Dermis microvascular lymphatic vessel endothelial cell (primary cell): ENCODE results near the gene GLRX2. TPM values are rescaled to one million over a fixed set of nuclear protein-coding genes. Genes with fewer than 3 reads are reported as not detected.
A peak's percentile ranks its signal among the peaks of the same experiment; 100 is the strongest.
"Not testable (repeated sequence)": the region's sequence is repeated elsewhere in the genome, so short reads cannot be mapped to it uniquely, and the experiment has no call there.

ENCODE experiments used
- DNase-seq, 2 donors: peaks; one replicate each; pipeline versions ENCODE4 v3.0.0 to v3.0.0-alpha.2; 2010; ENCODE audit warnings: low read depth in 2 of 2
- total RNA-seq: library from RNA; depleted of rRNA; stranded (reverse); fragments of >200 nt; gene quantifications from 2 replicates; pipeline ENCODE4 v1.2.1, GENCODE V29; 2014

GLRX2 gene
- total RNA-seq, result 2.3 and 8.6 TPM in 2 replicates

DNA sequence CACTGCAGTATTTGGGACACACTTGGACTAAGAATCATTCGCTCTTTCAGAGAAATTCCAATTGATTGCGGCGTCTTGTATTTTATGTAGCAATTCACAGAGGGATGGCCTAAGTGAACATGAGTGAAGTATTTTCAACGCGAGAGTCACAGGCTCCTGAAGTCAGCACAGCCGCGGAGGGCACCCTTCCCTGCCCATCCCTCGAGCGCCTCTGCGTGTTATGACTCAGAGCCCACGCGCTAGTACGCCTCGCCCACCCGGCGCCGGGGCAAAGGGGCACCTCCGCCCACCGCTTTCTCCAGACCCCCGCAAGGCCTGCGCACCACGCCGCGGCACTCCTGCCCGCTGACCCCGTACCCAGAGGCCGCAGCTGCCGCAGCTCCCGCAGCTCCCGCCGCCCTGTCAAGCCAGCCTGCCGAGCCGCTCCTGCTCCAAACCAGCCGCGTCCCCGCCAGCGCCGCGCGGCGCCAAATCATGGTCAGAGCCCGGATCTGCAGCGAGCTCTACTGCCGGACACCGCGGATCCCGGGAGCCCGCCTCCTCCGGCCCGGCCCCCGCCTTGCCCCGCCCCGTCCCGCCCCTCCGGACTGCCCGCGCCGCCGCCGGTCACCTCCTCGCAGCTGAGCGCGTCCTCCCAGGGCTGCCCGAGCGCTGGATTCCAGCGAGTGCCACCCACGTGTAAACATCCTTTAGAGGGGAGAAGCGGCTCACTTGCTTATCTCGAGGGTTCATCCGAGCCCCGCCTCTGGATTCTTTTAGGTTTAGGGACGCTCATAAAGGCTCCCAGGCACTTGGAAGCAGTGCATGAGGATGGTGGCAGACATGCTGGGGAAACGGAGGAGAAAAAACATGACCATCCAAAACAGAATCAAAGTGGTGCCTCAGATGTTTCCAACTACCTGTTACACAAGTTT, at the start of gene GLRX2:
Gene GLRX2 (minus strand): TSS at position 508 of the 914 bp plus-strand sequence. CDS start 32 bp downstream, at position 476.
- peak; percentile 51 to 89 for DNase-seq

DNA sequence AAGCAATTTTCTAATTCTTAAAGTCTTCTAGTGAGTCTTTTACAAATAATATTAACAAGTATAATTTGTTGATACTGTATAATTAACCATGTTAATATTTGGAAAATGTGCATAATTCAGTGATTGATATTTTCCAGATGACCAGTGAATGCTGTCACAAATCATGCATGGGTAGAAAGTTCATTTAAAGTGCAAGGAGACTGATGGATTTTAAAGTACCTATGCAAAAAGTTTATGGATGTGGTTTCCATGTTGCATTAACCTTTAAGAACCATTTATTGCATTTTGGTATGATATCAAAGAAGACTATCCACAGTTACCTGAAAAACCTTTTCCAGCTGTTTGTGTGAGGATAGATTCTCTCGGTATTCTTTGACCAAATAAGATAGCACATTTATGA, 39.8 kb upstream of the GLRX2 start:
- DNase-seq, result no peak

GRCh38 chr1:193144361-193144938, 39.2 kb upstream of the GLRX2 start:
- no peak for DNase-seq

DNA sequence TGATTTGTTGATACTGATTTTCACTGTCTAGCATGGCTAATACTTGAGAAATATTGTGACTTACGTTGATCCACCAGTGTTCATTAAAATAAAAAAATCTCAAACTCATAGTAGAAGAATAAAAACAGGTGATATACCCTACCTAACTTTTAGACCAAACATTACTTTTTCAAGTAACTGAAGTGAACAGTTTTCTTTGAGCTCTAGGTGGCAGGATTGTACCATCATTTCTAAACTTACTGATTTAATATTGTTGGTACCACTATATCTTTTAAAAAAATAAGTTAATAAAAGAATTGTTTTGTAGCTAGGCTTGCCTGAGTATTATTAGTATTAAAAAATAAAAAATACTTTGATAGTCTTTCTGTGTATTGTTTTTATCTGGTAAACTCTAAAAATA, 38.1 kb upstream of the GLRX2 start:
- DNase-seq, result peak; percentile 22 to 39

- DNase-seq, result no peak
Observed at GRCh38 chr1:193142409-193142808, 37.2 kb upstream of the GLRX2 start.

DNA sequence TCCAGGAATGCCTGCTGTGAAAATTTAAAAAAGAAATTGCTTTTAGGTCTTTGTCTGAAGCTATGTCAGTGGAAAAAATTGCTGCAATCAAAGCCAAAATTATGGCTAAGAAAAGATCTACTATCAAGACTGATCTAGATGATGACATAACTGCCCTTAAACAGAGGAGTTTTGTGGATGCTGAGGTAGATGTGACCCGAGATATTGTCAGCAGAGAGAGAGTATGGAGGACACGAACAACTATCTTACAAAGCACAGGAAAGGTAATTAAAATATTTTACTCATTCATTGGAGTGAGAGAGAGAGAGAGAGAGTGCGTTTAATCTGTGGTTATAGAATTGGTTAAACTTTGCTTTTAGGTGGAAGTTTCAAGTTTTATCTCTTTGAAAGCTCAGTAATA, 36.6 kb upstream of the GLRX2 start:
- no peak for DNase-seq

GRCh38 chr1:193140254-193140653, 35.0 kb upstream of the GLRX2 start:
- DNase-seq, result no peak

DNA sequence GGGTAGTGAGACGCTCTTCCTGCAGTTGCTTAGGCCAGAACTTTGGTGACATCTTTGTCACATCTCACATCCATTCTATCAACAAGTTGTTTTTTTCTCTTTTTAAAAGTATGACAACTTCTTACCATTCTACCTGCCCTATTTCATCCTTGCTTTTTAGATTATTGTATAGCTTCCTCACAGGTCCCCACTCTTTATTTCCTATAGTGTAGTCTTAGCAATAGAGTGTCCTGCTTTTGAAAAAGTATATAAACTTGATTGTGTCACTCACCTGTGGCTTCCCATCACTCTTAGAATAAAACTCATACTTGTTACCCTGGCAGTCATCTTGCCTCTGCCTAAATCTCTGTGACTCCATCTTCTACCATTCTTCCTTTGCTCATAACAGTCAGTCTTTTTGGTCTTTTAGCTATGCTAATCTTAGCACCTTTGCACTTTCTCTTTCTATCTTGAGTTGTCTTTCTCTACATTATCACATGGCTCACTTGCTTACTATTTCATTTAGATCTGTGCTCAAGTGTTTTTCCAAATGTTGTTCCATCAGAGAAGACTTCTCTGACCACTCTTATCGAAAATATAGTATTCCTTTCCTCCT, 26.1 kb upstream of the GLRX2 start:
- DNase-seq, result no peak

GRCh38 chr1:193125369-193125768, 20.2 kb upstream of the GLRX2 start:
- DNase-seq, result no peak

GRCh38 chr1:193123751-193124150, 18.5 kb upstream of the GLRX2 start:
- DNase-seq, result no peak

DNA sequence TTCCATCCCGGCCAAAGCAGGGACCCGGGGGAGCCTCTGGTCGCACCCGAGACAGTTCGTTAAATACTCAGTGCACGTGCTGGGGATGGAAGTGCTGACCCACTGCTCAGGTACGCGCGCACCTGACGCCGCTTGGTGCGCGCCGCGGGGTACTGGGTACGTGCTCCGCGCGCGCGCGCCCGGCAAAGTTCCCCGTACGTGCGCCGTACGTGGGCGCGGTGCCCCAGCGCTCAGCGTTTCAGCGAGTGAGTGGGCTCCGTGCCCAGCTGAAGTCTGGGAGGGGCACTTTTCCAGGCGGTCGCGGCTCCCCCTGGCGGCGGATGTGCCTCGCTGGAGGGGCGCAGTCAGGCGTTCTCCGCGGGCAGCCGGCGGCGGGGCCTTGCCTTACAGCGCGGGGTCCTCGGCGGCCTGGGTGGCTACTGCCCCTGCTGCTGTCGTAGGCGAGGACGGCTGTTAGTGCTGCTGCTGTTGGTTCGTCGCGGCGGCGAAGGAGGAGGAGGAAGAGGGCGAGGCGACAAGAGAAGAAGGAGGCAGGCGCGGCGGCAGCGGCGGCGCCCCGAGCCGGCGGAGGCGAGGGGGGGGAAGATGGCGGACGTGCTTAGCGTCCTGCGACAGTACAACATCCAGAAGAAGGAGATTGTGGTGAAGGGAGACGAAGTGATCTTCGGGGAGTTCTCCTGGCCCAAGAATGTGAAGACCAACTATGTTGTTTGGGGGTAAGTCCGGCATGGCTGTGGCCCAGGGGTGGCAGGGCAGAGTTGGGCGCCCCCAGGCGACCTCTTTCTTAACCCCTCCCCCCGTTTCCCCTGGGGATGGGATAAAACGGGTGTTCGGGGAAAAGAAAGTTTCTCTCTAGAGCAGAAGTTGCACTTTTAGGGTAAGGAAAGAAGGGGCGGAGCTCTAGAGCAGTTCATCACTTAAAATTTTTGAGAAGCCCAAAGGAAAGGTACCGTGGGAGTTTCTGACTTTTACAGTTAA, 16.7 kb upstream of the GLRX2 start, which contains the start of gene CDC73:
Gene CDC73 (plus strand): TSS at position 416 of the 978 bp plus-strand sequence. CDS start 170 bp downstream, at position 586.
- peak; percentile 88 to 98 for DNase-seq

- no peak for DNase-seq
Observed at GRCh38 chr1:193120604-193121166, 15.5 kb upstream of the GLRX2 start.

DNA sequence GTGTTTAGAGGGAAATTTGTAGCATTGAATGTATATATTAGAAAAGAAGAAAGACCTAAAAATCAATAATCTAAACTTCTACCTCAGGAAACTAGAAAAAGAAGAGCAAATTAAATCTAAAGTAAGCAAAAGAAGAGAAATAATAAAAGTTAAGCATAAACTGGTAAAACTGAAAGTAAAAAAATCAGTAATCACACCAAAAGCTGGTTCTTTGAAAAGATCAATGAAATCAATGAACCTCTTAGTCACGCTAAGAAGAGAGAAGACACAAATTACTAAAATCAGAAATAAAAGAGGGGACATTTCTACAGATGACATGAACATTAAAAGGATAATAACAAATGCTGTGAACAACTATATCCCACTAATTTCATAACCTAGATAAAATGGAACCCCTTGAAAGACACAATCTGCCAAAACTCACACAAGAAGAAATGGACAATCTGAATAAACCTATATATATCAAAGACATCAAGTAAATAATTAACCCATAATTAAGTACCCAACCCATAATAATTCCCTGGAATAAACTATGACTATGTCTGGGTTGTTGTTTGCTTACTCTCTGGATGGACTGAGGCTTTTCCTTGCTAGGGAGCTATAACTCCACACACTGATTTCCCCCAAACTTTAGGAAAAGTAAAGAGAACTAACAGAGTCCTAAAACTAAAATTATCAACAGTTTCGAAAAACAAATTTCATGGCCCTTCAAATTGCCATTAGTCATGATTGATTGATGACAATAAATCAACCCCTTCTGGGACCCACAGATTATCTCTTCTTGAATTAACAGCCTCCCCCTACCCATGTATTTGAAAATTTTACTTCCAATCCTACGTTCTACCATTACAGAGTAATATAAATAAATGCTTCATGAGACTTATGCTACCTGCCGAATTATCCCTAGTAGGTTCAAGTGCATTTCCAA, 13.9 kb upstream of the GLRX2 start:
- no peak for DNase-seq

- no peak for DNase-seq
Observed at GRCh38 chr1:193118194-193118593, 13.0 kb upstream of the GLRX2 start.

DNA sequence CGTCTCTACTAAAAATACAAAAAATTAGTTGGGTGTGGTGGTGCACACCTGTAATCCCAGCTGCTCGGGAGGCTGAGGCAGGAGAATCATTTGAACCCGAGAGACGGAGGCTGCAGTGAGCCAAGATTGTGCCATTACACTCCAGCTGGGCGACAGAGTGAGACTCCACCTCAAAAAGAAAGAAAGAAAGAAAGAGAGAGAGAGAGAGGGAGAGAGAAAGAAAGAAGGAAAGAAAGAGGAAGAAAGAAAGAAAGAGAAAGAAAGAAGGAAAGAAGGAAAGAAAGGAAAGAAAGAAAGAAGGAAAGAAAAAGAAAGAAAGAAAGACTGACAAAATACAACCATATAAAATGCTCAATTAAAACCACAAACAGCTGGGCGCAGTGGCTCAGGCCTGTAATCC, 12.0 kb upstream of the GLRX2 start:
- DNase-seq, result not testable (repeated sequence)

- DNase-seq, result peak in 1 of 2 donors; percentile 85
Observed at GRCh38 chr1:193115629-193116227, 10.5 kb upstream of the GLRX2 start.

GRCh38 chr1:193114485-193115095, 9.4 kb upstream of the GLRX2 start:
- DNase-seq, result no peak

- DNase-seq, result no peak
Observed at GRCh38 chr1:193113992-193114332, 8.7 kb upstream of the GLRX2 start.
